ENCODE data around the gene DCLRE1B.

GRCh38 chr1:113855630-113856400 lies 49.3 kb upstream of the DCLRE1B start:
- TF ChIP-seq, protein P1, sequence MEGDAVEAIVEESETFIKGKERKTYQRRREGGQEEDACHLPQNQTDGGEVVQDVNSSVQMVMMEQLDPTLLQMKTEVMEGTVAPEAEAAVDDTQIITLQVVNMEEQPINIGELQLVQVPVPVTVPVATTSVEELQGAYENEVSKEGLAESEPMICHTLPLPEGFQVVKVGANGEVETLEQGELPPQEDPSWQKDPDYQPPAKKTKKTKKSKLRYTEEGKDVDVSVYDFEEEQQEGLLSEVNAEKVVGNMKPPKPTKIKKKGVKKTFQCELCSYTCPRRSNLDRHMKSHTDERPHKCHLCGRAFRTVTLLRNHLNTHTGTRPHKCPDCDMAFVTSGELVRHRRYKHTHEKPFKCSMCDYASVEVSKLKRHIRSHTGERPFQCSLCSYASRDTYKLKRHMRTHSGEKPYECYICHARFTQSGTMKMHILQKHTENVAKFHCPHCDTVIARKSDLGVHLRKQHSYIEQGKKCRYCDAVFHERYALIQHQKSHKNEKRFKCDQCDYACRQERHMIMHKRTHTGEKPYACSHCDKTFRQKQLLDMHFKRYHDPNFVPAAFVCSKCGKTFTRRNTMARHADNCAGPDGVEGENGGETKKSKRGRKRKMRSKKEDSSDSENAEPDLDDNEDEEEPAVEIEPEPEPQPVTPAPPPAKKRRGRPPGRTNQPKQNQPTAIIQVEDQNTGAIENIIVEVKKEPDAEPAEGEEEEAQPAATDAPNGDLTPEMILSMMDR (IDR thresholded peaks at IDR 0.05), result no peak
- TF ChIP-seq ZFX (IDR thresholded peaks at IDR 0.05; ENCODE audit: borderline replicate concordance), result no peak

All from 22Rv1 (cell line).